Sigmoid colon (tissue), 7 donors: ENCODE measurements around the gene SNRNP35. TPM values are rescaled to one million over a fixed set of nuclear protein-coding genes. Genes with fewer than 3 reads are reported as not detected.
A peak's percentile ranks its signal among the peaks of the same experiment; 100 is the strongest.
"Not testable (repeated sequence)": the region's sequence is repeated elsewhere in the genome, so short reads cannot be mapped to it uniquely, and the experiment has no call there.

Experiments
- DNase-seq: peaks from one replicate; pipeline ENCODE4 v3.0.0-alpha.2; 2019
- H3K27ac ChIP-seq, 4 donors: fragments of 200-600 bp; sonication (generic); one replicate each; pipeline ENCODE4 v1.5.1; 2016 to 2019; ENCODE audit warnings: mild to moderate bottlenecking in 1 of 4
- H3K27me3 ChIP-seq, 3 donors: fragments of 200-600 bp; sonication (generic); one replicate each; pipeline ENCODE4 v1.5.1; 2019; ENCODE audit warnings: mild to moderate bottlenecking in 1 of 3
- H3K36me3 ChIP-seq, 4 donors: fragments of 200-600 bp; sonication (generic); one replicate each; pipeline ENCODE4 v1.5.1; 2016 to 2019
- H3K4me1 ChIP-seq, 4 donors: fragments of 200-600 bp; sonication (generic); one replicate each; pipeline ENCODE4 v1.5.1; 2017 to 2019
- H3K4me3 ChIP-seq, 4 donors: fragments of 200-600 bp; sonication (generic); one replicate each; pipeline ENCODE4 v1.5.1; 2017 to 2019; ENCODE audit warnings: mild to moderate bottlenecking in 2 of 4, moderate library complexity in 1 of 4
- H3K9me3 ChIP-seq, 4 donors: fragments of 200-600 bp in 3 of 4; sonication (generic) in 3 of 4; one replicate each; pipeline versions ENCODE4 v1.5.1 to v1.6.1; 2013 to 2019
- EP300 ChIP-seq, 4 donors: sonication (generic); formaldehyde crosslinking; IDR thresholded peaks; one replicate each; pipeline ENCODE4 v1.6.1; 2017; ENCODE audit warnings: antibody characterized with exemption in 4 of 4
- POLR2A ChIP-seq, 2 donors: fragments of 450-650 bp; IDR thresholded peaks; one replicate each; pipeline ENCODE4 v1.6.1; 2016; ENCODE audit warnings: antibody characterized with exemption in 2 of 2, mild to moderate bottlenecking in 2 of 2, moderate library complexity in 2 of 2
- POLR2AphosphoS5 ChIP-seq, 4 donors: sonication (generic); formaldehyde crosslinking; IDR thresholded peaks; one replicate each; pipeline ENCODE4 v1.6.1; 2017; ENCODE audit warnings: antibody characterized with exemption in 4 of 4
- WGBS, 2 donors: extraction: QIAGEN DNeasy Blood & Tissue Kit; methylation state at CpG; one replicate each; pipeline ENCODE4 v1.1.7; 2013; 5-methylcytosine and 5-hydroxymethylcytosine counted together
- intact Hi-C: fragments of 100-400 bp; cut with DNase I; formaldehyde crosslinking; loops from one replicate; pipeline ENCODE4 v1.15.1; 2023
- polyA plus RNA-seq, 3 donors: library from polyadenylated mRNA; stranded (reverse); fragments of 200-250 nt; gene quantifications; one replicate each; pipeline ENCODE4 v1.2.3, GENCODE V29; 2013
- total RNA-seq, 4 donors: library from RNA; depleted of rRNA; stranded (reverse); fragments of >200 nt; gene quantifications; one replicate each; pipeline ENCODE4 v1.1.0, GENCODE V29; 2016
- TF ChIP-seq, protein P1 (sequence below), 4 experiments: fragments of 450-650 bp in 3 of 4; fragments of 200-600 bp in 1 of 4; IDR thresholded peaks; one replicate each; pipeline ENCODE4 v1.5.1; 2016 to 2019; ENCODE audit warnings: antibody characterized with exemption in 4 of 4, mild to moderate bottlenecking in 3 of 4, moderate library complexity in 2 of 4
- donor health status: healthy with polysubstance abuse.
- donor health status: Bipolar disorder and iron deficiency.
- donor health status: healthy.

The SNRNP35 gene
- total and polyA plus RNA-seq, 7 donors: 11.0 to 32.3 (median 19.8) TPM

DNA sequence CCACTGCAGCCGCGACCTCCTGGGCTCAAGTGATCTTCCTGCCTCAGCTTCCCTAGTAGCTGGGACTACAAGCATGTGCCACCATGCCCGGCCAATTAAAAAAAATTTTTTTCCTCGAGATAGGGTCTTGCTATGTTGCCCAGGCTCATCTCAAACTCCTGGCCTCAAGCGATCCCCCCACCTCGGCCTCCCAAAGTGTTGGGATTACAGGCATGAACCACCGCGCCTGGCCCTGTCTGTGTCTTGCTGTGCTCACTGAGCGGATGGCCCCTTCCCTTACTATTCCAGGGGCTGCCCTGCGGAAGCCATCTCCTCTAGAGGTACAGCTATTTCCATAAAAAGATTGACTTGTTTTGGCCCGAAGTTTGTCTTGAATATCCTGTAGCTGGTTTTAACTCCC, 20.1 kb downstream of the SNRNP35 start:
- H3K36me3 ChIP-seq: peaks cover 0 to 50% (median 10%) of the 10 kb centered on the region in 4 donors
- WGBS, 2 donors: 91 to 93% methylated on average over 11 of the region's 11 CpGs

DNA sequence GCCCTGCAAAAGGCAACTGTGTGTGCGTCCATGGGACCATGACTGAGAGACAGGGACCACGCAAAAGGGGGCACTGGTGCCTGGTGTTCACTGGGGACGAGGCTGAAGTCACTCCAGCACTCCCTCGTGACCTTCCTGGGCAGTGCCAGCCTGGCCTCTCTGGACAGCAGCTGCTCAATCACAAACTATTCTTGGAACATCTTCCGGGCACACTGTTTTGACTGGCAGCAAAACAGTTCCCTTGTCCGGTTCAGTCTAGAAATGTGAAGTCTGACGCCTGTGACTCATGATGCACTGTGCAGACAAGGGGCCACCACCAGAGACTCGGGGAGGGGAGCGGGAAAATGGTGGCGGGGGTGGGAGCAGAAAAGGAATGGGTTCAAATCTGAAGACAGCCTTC, 20.8 kb downstream of the SNRNP35 start:
- H3K27ac ChIP-seq: peak overlapping the region; percentile 28 to 58 (median 44)
- H3K27me3 ChIP-seq: no peaks in the 10 kb centered on the region
- no peak for DNase-seq
- no peaks in the 10 kb centered on the region for H3K9me3 ChIP-seq
- no peak overlapping the region for H3K4me3 ChIP-seq
- H3K36me3 ChIP-seq: peaks cover 0 to 52% (median 11%) of the 10 kb centered on the region in 4 donors
- H3K4me1 ChIP-seq: no peaks in the 10 kb centered on the region
- intact Hi-C loops: no loop called here
- WGBS, 2 donors: 89 to 91% methylated on average over 10 of the region's 10 CpGs
- TF ChIP-seq EP300 (IDR thresholded peaks at IDR 0.05) (no peak), POLR2AphosphoS5 (IDR thresholded peaks at IDR 0.05) (no peak), POLR2A (IDR thresholded peaks at IDR 0.05) (no peak)
- TF ChIP-seq, protein P1, sequence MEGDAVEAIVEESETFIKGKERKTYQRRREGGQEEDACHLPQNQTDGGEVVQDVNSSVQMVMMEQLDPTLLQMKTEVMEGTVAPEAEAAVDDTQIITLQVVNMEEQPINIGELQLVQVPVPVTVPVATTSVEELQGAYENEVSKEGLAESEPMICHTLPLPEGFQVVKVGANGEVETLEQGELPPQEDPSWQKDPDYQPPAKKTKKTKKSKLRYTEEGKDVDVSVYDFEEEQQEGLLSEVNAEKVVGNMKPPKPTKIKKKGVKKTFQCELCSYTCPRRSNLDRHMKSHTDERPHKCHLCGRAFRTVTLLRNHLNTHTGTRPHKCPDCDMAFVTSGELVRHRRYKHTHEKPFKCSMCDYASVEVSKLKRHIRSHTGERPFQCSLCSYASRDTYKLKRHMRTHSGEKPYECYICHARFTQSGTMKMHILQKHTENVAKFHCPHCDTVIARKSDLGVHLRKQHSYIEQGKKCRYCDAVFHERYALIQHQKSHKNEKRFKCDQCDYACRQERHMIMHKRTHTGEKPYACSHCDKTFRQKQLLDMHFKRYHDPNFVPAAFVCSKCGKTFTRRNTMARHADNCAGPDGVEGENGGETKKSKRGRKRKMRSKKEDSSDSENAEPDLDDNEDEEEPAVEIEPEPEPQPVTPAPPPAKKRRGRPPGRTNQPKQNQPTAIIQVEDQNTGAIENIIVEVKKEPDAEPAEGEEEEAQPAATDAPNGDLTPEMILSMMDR (IDR thresholded peaks at IDR 0.05): no peak

More for the DNA sequence above, 20.1 kb downstream of the SNRNP35 start:
- DNase-seq: no peak
- no peaks in the 10 kb centered on the region for H3K4me1 ChIP-seq
- no peaks in the 10 kb centered on the region for H3K27me3 ChIP-seq
- TF ChIP-seq POLR2A (IDR thresholded peaks at IDR 0.05): no peak
- TF ChIP-seq, protein P1 (IDR thresholded peaks at IDR 0.05): no peak
- H3K9me3 ChIP-seq: no peaks in the 10 kb centered on the region
- H3K27ac ChIP-seq: peak overlapping the region in 1 of 4 donors; percentile 28
- no peak overlapping the region for H3K4me3 ChIP-seq
- intact Hi-C loops: no loop called here

DNA sequence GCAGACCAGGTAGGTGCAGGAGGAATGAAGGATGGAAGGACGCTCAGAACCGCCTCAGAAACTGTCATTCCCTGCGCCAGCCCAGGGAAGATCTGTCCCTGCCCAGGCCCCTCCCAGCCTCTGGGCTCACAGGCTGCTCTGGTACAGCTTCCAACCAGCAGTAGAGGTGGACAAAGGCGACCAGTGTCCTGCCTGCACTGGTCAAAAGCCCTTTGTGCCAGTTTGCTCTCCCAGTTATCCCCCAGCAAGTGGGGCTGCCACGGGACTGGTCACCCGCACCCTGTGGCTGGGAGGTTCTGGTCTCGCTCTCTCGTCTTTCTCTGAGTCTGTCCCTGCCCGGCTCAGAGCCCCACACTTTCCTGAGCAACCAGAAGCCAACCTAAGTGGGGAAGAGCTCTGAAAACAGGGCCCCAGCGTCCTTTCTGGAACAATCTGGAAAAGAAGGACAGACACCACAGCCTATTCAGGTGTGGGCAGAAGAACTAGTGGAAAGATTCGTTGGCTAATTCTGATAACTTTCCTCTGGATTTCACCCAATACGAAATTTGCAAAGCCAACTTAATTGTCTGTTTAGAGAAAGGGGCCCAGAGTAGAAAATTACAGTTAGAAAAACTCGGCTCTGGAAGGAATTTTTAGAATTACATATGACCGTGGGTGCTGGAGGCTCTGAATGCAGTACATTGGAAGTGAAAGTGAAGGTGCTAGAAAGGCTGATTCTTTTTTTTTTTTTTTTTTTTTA, 21.7 kb downstream of the SNRNP35 start:
- DNase-seq: no peak
- no peaks in the 10 kb centered on the region for H3K27me3 ChIP-seq
- peaks cover 0 to 51% (median 14%) of the 10 kb centered on the region in 4 donors for H3K36me3 ChIP-seq
- no peak overlapping the region for H3K4me3 ChIP-seq
- intact Hi-C loops: no loop called here
- no peaks in the 10 kb centered on the region for H3K9me3 ChIP-seq
- 83 to 85% methylated on average over 14 of the region's 14 CpGs for WGBS, 2 donors
- TF ChIP-seq POLR2A (IDR thresholded peaks at IDR 0.05): peak in 1 of 2 donors; percentile 9
- TF ChIP-seq, protein P1 (IDR thresholded peaks at IDR 0.05): no peak
- TF ChIP-seq POLR2AphosphoS5 (IDR thresholded peaks at IDR 0.05): peak in 2 of 4 donors; percentile 39 to 54
- peak overlapping the region; percentile 14 to 58 (median 44) for H3K27ac ChIP-seq
- H3K4me1 ChIP-seq: no peaks in the 10 kb centered on the region

DNA sequence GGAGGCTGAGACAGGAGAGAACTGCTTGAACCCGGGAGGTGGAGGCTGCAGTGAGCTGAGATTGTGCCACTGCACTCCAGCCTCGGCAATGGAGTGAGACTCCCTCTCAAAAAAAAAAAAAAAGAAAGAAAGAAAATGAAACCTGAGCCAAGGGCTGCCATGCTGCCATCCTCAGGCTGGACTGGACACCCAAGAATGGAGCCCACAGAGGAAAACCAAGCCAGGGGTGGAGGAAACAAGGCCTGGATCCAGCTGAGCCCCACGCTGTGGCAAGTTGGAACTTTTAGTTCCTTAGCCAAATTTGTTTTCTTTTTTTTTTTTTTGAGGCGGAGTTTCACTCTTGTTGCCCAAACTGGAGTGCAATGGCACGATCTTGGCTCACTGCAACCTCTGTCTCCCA, 23.3 kb downstream of the SNRNP35 start:
- H3K27ac ChIP-seq, DNase-seq, H3K4me1 ChIP-seq, H3K9me3 ChIP-seq, intact Hi-C loops, H3K4me3 ChIP-seq, H3K27me3 ChIP-seq: not testable (repeated sequence)
- WGBS, 2 donors: 95% methylated on average over 5 of the region's 5 CpGs
- H3K36me3 ChIP-seq: peaks cover 6 to 51% (median 16%) of the 10 kb centered on the region in 4 donors

DNA sequence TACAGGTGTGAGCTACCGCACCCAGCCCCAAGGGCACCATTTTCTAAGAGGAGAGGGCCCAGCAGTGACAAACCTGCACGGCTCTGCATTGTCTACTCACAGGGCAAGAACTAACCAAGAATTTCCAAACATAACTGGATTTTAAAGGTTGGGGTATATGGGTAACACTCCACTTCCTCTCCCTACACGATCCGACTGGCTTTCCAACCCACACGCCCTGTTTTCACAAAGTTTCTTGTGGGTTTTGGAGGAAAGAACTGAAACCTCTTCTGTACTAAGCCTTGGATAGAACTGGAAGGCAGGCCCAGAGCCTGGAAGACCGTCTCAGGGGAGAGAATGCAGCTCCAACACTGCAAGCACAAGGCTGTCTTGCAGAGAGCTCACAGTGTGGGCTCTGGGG, 24.9 kb downstream of the SNRNP35 start:
- Histone ChIP-seq H3K4me1 (no peaks in the 10 kb centered on the region), H3K27me3 (no peaks in the 10 kb centered on the region), H3K4me3 (no peak overlapping the region), H3K27ac (no peak overlapping the region), H3K36me3 (peaks cover 6 to 35% (median 18%) of the 10 kb centered on the region in 4 donors), H3K9me3 (no peaks in the 10 kb centered on the region)
- no peak for DNase-seq
- no peak for TF ChIP-seq EP300 (IDR thresholded peaks at IDR 0.05)
- TF ChIP-seq, protein P1 (IDR thresholded peaks at IDR 0.05): no peak
- no peak for TF ChIP-seq POLR2AphosphoS5 (IDR thresholded peaks at IDR 0.05)
- TF ChIP-seq POLR2A (IDR thresholded peaks at IDR 0.05): no peak
- WGBS, 2 donors: 87% methylated on average over 6 of the region's 6 CpGs
- intact Hi-C loops: no loop called here
